Stimulated activated CD8-positive, alpha-beta memory T cell treated with anti-CD3 and anti-CD28 coated beads, Interleukin-15, amount 100 ng/mL, for 1 hour (primary cell): ENCODE data around the gene EFNA5.

Source experiments
- DNase-seq: peaks from one replicate; pipeline ENCODE4 v3.0.0-alpha.2; 2020; ENCODE audit warnings: low read depth

EFNA5 gene

DNA sequence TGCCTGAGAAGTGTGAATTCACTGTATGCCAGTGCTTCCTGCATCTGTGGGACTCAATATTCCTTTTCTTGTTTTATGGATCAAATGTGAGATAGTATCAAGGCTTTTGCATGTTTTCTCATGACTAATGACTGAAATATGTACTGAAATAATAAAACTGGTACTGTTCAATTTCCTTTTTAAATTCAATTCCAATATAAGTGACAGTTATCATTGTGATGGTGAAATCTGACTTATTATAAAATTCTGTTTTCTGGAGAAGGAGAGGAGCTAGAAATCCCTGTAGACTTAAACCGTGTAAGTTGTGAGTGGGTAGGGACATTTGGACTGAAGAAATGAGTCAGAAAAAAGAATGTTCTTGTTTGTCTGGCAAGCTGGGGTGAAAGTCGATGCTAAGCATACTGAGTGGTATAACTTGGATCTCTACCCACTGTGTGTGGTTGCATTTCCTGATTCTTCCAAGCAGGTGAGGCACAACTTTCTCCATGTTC, 245.2 kb downstream of the EFNA5 start:
- DNase-seq, result no peak

DNA sequence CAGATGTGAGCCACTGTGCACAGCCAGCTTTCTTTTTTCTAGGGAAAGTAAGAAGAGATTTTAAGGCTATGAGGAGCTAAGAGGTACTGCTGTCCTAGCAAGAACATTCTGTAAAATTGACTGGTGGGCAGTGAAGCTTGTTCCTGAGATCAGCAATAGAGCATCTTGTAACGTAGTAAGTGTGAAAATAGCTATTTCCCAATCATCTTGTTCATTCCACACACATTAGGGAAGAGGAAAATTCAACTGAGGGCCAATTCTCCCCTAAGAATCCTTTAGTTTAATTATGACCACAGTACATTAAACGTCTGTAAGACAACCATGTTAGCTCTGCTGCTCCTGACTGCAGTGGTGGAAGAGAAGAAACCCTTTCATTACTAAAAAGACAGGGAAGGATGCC, 246.2 kb downstream of the EFNA5 start:
- DNase-seq, result no peak

DNA sequence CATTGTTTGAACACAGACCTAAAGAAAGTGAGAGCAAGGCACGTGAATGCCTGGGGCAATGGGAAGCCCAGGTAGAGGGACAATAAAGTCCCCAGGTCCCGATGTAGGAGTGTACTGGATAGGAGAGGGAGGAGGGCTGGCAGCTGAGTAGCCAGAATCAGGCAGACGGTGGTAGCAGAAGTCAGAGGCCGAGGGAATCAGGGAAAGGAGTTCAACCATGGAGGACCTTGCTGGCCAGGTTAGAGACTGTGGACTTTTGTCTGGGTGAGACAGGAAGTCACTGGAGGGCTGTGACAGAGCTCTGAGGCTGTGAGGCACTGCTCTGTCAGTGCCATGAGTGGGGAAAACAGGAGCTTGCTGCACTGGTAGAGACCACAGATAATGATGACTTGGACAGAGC, 248.2 kb downstream of the EFNA5 start:
- no peak for DNase-seq

DNA sequence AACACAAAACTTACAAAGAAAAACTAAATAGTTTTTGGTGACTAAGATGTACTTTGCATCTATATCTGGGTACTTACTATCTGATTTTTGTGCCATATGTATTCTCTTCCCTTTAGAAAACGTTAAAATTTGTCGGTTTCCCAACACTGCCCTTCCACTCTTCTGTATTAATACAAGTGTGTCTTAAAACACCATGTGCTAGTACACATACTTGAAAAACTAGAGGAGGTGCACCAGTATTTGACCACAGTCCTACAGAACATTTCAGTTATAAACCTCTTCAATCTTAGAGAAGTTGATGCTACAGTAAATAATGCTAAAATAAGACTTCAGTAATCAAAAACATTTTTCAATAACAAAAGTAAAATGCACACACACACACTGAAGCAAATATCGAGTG, 251.2 kb downstream of the EFNA5 start:
- no peak for DNase-seq

DNA sequence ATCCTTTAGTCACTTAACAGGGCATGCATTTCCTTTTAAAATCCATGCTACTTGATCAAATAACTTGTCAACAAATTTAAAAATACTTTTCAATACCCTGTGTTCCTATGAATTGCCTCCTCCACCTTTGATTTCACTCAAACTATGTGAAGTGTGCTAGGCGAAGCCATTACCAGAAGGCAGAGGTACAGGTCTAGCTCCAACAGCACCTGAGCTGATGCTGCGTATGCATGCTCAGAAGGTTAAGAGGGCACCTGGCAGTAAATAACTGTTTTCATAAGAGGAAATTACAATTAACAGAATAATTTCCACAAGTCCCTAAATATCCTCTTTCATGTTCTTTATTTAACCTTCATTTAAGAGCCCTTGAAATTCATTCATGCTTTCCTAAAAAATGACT, 251.8 kb downstream of the EFNA5 start:
- DNase-seq, result no peak

DNA sequence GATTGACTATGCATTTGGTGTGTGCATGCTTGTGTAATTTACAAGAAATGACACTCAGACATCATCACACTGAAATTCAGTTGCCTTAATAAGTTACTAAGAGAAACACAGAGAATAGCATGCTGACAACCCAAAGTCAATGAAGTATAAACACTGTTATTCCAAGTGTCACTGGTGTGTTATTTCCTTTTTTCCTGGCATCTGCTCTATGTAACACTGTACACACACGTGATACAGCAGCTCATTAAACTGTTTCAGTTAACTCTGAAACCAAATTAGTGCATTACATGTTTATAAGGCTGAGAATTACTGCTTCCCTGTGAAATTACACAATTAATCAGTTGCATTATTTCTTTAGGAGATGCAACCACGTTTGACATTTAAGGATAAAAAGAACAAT, 252.7 kb downstream of the EFNA5 start:
- DNase-seq, result no peak

DNA sequence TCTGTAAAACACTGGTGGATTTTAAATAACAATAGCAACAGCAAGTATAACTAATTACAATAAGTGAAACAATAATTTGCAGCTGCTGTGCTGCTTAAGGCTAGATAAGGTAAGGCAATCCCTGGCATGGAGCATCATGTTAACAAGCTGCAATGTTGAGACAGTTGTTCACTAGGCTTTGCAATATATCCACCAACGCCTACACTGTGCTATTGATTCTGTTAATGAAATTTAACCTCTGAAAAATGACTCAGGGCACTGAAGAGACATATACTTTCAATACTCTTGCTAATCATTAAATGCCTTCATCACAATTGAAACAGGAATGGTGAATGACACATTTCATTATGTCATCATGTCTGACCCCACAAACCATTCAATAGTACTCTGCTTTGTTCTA, 255.0 kb downstream of the EFNA5 start:
- no peak for DNase-seq

DNA sequence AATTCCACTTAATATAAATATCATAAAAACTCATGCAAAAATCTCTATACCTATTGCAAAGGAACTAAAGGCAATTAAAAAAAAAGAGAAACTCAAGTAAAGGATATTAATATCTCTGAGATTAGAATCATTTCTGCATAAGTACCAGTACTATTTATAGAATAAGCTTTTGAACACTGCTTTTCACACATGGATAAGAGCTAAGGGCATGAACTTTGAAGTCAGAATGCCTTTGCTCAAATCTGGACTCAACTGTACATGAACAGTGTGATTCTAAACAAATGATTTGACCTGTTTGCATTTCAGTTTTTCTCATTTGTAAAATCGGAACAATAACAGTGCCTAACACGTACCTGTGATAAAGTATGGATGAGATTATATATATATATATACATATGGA, 255.9 kb downstream of the EFNA5 start:
- DNase-seq, result no peak

DNA sequence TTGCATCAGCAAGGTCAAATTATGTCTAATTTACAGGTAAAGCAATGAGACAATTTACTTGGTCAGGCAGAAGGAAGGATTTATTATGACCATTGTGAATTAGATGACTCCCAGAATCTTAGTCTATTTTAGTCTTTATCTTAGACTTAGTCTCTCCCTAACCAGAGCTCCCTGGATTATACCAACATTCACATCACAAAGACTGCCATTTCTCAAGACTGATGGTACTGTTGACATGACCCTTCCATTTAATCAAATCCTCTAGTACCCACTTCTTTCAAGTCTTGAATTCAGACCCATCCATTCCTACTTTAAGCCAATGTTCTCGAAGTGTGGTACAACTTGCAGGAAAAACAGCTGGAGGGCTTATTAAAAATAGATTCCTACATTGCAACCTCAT, 257.0 kb downstream of the EFNA5 start:
- no peak for DNase-seq

DNA sequence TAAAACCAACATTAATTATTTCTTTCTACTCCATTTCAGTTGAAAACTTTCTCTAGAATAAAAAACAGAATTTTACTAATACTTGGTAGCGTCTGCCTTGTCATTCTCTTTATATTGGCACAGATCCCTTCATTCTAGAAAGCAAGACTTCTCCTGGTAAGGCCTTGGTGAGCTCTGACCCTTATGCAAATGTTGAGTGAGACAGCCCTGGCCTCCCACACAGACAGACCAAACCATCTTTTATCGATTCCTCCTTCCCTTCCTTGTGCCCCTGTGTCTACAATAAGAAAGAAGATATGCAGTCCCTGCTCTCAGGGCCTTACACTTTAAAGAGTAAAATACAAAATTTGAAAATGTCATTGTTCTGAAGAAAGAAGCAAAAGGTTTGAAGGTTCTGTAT, 262.2 kb downstream of the EFNA5 start:
- DNase-seq, result no peak

DNA sequence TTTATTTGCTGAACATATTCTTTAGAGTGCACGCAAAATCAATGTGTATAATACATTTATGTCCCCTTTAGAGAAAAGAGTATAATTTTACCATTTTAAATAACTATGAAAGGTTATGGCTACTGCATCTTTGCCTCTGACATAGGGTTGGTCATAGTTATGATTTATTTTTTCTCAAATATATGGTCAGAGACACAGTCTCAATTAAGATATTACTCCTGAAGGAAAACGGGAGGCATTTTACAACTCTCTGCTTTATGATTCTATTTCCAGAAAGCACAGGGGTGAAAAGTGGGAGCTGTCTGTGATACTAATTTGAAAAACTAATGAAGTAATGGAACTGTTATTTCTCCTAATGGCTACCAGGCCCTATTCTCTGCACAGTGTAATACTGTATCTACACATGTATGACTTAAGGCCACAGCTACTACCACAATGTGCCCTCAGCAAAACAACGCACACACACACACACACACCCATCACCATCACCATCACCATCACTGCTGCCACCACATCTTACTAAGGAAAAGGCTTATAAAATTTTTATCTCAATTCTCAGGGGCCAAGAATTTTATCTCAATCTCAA, 262.9 kb downstream of the EFNA5 start:
- DNase-seq, result no peak

DNA sequence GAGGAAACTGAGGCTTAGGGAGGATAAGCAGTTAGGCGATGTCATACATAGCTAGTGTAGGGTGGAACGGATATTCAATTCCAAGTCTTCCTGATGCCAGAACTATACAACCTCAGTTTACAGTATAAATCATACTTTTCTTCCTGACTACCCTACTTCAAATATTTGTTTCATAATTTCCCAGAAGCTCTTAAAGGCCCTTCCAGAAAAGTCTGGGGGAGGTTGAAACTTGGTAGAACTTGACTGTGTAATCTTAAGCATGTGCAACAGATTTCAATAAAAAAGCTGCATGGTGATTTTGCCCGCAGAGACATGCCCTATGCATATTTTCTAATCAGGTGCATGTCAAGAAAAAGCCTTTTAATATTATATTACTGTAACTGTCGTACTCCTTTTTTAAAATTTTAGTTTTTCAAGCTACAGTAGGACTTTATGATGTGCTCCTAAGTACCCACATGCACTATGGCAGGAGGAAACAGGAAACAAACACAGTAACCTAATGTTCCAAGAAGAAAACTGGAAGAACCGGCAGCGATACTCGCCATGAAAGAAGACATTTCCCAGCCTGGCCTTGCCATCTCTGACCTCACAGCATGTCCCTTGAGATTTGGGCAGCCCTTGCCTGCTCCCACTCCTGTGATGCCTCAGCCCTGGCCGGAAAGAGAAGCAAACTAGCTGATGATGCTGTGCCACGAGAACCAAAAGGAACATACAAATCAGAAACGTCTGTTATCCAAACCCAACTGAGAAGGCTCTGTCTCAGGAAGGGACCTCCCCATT, 266.0 kb downstream of the EFNA5 start:
- no peak for DNase-seq

DNA sequence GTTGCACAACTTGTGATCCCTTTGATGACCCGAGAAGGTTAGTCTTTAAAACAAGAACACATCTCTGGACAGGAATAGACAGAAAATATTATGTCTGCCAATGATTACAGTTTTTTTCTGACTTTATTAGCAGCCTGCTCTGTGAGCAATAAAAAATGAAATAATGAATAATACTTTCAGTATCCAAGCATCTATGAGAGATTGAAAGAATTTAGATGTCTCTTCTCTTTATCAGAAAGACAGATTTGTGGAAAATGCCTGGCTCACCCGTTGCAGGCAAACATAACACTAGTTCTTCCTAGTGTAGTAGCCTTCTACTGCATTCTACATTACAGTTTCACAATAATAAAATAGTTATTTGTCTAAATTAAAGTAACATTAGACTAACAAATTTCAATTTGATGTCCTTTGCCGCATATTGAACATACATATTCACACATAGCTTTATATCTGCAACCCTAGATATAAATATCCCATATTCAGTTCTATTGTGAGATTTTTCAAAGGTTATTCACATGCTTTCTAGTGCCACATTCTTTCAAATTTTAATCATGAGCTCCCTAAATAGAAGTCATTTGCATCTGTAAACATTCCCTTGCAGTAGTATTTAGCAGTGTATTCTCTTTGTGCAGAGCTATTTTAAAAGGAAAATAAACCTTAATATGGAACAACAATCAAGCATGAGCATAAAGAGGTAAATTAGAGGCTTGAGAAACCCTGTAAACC, 267.3 kb downstream of the EFNA5 start:
- no peak for DNase-seq

DNA sequence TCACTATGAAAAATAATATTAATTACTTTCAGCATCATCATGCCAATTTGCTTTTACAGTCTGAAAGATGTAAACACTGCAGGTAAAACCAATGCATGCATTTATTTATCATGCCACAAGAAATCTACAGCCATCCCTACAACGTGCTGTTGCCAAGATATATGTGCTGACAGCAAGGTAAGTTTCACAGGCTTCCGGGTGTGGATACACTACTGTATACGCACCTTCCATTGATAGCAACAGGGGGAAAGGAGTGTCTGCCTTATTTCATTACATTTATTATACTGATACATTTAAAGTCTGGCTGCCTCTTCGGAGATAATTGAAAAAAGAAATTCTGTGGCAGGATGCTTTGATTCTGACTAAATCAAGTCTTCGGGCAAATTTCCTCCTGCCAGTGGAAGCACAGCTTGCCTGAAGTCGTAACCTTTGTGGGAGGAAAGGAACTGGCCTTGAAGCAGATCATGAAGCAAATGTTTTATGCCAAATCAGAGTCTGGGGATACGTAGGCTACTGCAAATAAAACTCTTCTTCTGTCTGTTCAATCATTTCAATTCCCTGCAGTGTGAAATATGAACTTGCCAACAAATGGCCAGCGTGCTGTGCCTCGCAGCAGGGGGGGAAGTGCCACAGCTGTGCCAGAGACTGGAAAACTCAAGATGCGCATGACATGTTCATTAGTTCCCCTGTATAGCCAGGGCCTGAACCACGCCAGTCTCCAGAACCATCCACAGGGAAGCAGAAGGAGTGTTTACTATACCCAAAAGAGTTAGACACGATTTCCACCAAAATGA, 268.1 kb downstream of the EFNA5 start:
- no peak for DNase-seq

DNA sequence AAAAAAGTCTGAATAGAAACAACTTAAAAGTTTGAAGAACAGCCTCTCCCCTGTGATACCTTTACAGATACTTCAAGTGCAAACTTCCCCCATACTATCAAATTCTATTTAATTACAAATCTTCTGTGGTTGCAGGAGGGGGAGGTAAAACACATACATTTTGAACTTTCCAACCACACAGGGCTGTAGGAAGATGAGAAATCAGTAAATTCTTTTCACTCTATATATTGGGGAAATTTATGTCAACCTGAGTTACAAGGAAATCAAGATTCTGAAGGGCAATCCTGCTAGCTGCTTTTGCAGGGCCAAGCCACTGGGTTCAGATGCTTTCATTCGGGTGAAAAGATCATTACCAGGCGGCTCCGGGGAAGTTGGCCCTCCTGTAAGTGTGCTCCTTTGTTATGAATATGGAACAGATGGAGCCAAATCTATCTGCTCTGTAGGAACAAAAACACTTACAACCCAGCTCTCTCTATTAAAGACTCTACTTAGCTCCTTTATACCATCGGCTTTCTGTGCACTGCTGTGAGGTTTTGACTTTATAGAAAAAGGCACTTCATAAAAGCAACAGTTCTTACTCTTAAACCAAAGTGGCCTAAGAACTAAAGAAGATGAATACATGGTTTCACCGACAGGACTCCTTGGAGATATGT, 269.1 kb downstream of the EFNA5 start:
- DNase-seq, result no peak

DNA sequence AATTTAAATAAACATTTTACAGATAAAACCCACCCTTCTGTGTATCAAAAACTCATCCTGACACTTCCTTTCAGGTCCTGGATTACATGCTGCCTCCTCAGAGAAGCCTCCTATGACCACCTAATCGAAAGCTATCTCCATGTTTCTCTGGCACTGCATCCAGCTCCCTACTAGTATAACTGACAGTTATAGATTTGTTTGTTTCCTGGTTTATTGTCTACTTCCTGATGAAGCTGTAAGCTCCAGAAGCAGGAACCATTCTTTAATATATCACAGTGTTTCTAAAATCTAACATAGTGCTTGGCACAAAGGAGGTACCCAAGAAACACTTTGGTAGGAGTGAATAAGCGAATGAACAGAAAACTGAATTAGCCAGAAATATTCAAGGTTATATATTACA, 270.4 kb downstream of the EFNA5 start:
- no peak for DNase-seq

DNA sequence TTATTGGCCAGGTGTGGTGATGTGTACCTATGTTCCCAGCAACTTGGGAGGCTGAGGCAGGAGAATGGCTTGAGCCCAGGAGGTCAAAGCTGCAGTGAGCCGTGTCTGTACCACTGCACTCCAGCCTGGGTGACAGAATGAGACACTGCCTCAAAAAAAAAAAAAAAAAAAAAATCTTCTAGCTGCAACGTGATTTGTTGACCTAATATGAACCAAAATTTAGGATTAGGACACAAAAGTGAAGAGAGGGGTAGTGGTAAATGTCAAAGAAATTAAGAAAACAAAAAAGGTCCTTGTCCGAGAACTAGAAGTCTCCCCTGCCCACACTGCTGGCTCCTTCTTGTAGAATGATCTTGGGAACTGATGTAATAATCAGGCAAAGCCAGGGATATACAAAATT, 272.0 kb downstream of the EFNA5 start:
- no peak for DNase-seq

DNA sequence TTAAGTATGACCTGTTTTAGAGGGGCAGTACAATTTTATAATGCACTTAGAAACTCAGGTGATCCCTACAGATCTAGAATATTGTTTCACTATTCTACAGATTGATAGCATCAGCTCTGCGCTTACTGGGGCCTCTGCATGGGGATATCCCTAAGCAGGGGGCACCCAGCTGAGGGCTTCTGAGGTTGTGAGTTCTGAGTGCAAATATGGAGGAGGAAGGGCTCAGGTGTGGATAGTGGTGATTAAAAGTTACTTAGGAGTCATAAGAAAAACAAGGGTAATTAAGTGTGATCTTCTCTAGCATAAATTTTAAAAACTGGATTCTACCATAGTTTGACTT, 274.4 kb downstream of the EFNA5 start:
- DNase-seq, result no peak

DNA sequence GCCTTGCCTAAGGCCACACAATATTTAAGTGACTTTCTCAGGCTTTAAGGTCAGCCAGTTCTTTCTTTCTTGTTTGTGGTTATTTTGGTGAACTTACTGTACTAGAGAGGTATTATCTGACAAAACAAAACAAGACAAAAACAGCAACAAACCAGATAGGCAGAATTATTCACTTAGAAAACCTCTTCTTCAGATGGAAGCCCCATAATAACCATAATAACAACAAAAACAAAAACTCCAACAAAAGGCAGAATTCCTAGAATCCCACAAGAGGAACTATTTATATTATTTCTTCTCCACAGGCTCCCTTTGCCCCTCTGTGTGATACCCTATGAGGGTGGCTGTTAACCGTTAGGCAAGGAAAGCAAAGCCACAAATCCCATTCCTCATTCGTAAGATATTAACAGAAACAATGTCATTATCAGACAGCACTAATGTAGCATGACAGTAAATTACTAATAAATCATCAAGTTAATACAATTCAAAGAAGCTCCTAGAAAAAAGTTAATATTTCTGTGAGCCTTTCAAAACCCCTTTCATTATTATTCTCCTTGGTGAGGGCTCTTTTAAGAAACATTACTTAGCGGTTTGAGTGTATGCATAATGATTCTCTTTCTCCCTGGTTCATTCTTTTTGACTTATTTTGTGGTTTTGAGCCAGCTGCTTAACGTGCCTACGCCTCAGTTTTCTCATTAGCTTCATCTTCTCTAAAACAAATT, 274.9 kb downstream of the EFNA5 start:
- DNase-seq, result no peak

DNA sequence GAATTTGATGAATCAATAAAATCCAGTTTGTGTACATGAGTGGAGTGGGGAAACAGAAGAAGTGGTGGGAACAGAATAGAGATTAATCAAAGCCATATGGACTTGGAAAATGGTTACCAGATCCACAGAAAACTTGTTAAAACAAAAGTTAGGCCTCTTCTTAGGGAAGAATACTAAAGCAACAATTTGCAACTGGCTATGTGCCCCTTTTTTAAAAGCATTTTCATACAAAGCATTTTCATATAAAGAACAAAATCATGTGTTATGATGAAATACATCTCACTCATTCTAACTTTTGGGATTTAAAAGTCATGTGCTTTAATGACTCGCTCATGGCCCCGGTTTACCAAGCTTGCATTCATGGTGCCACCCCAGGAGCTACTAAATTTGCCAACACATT, 276.9 kb downstream of the EFNA5 start:
- DNase-seq, result no peak

DNA sequence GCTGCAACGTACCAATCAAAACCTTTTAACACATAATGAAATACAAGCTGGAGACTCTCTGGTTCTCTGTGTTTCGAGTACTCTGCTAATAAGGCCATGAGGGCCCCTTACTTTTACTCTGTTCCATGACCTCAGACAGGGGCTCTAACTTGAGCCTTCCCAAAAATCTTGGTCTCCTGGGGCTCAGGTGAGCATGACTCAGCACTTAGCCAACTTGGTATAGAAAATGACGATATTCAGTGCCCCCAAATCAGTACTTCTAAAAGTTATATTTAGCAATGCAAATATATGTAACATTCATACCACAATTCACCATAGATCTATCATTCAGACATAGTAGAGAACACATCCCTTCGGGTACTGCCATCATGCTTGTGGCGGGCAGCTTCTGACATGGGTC, 278.9 kb downstream of the EFNA5 start:
- DNase-seq, result no peak

DNA sequence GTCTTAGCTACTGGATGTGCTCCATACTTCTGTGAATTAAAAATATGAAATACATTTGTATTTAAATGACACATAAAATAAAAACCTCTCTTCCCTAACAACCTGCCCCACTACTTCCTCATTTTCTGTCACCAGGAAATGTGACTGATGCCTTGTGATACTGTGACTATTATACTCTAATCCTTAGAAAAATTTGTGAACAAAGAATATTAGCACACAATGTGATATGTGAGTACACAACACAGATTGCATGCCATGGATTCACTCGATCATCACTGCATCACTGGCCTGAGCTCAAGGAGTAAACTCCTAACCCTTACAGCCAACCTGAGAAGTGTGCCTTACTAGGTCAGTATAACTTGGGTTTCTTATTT, 281.0 kb downstream of the EFNA5 start:
- DNase-seq, result no peak
